ENCODE data around the gene TEX30. TPM values are rescaled to one million over a fixed set of nuclear protein-coding genes. Genes with fewer than 3 reads are reported as not detected.

TEX30 gene
- total and polyA plus RNA-seq, 2 donors (not counting 3 experiments of a cell fraction or from before 2014, with no cell fraction given), result 12.5 to 19.8 TPM

DNA sequence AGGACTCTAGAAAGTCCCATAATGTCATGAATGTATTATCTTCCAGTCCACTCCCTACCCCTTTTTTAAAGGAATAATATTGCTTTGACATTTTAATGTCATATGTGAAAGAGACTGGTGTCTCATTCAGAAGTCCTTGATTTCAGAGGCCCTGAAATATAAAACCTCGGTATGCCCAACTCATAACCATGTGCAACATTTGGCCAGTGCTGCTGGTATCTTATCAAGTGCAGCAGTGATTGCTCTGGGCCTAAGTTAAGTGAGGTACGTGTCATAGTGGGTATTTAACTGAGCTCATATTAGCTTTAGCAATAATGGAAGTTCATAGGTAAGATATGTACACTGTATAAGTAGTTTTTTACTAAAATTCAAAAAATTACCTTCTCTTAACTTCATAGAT lies 14.7 kb downstream of the TEX30 start:
- no peaks in the 10 kb centered on the region for H3K4me1 ChIP-seq (ENCODE audit: control insufficient read depth, extremely low read depth, insufficient read depth, low read length)
- H2AFZ ChIP-seq (ENCODE audit: low read depth, low read length), result no peak overlapping the region
- dilution Hi-C loops (cut with MboI; ENCODE audit: extremely low pct_ligation_motif_present, low sequenced_read_pairs) (no loop called here), intact Hi-C loops (cut with micrococcal nuclease) (no loop called here)
- no peak overlapping the region for H3K4me3 ChIP-seq (replicated peaks in 1 of 3; ENCODE audit: insufficient read depth in 1 of 3, low read depth in 1 of 3, low read length in 3 of 3)
- H3K9me1 ChIP-seq (replicated peaks; ENCODE audit: control insufficient read depth, extremely low read depth, insufficient read depth, low read length), result no peaks in the 10 kb centered on the region
- POLR2A ChIA-PET, result no interaction called here
- H3K9ac ChIP-seq (replicated peaks; ENCODE audit: extremely low read depth, insufficient read depth, low read length), result no peak overlapping the region
- no peak for TF ChIP-seq GATA2 (IDR thresholded peaks at IDR 0.05; ENCODE audit: insufficient read depth, insufficient read length, low read depth, low read length)
- no peak for TF ChIP-seq POLR2AphosphoS5 (IDR thresholded peaks at IDR 0.05; ENCODE audit: insufficient read depth, low read depth, low read length)
- TF ChIP-seq MYC (IDR thresholded peaks at IDR 0.05; ENCODE audit: low read depth, low read length), result no peak
- no peak for TF ChIP-seq MAX (IDR thresholded peaks at IDR 0.05; ENCODE audit: insufficient read depth, insufficient read length)
- TF ChIP-seq EZH2 (IDR thresholded peaks at IDR 0.05; ENCODE audit: borderline replicate concordance, low read depth, low read length, severe bottlenecking), result no peak
- no peak for TF ChIP-seq JUN (IDR thresholded peaks at IDR 0.05; ENCODE audit: borderline replicate concordance, insufficient read depth, insufficient read length, low read depth)
- TF ChIP-seq FOS (IDR thresholded peaks at IDR 0.05; ENCODE audit: borderline replicate concordance, insufficient read depth, low read length), result no peak
- DNase-seq (ENCODE audit: low read depth, low spot score), result no peak
- no peak for FAIRE-seq
- H3K27me3 ChIP-seq (ENCODE audit: control insufficient read depth in 2 of 2, insufficient read depth in 2 of 2, low read length in 2 of 2), result no peaks in the 10 kb centered on the region
- CTCF ChIA-PET, result interaction anchor here (1.3 to 2.4 kb wide), 3 partner anchors 10 to 34 kb away, joined by 3 to 7 read pairs (median 3); no protein-coding TSS in a partner anchor
- H3K9me3 ChIP-seq (replicated peaks; ENCODE audit: control insufficient read depth, insufficient read depth, low read length), result no peaks in the 10 kb centered on the region
- no peaks in the 10 kb centered on the region for H4K20me1 ChIP-seq (replicated peaks; ENCODE audit: control insufficient read depth, extremely low read depth, insufficient read depth, low read length)
- no TSS peak for BruUV-seq (replicated peaks)
- no peak overlapping the region for H3K27ac ChIP-seq (ENCODE audit: insufficient read depth, low read depth, low read length)
- no peaks in the 10 kb centered on the region for H3K79me2 ChIP-seq (ENCODE audit: control insufficient read depth, insufficient read depth, low read length)
- H3K36me3 ChIP-seq (ENCODE audit: control insufficient read depth in 2 of 2, extremely low read depth in 1 of 2, insufficient read depth in 2 of 2, low read length in 2 of 2), result no peaks in the 10 kb centered on the region
- H3K4me2 ChIP-seq (ENCODE audit: insufficient read depth, low read length), result no peak overlapping the region

GRCh38 chr13:102757006-102757405 lies 16.6 kb downstream of the TEX30 start:
- dilution Hi-C loops (cut with MboI; ENCODE audit: extremely low pct_ligation_motif_present, low sequenced_read_pairs) (no loop called here), intact Hi-C loops (cut with micrococcal nuclease) (no loop called here)
- no TSS peak for BruUV-seq (replicated peaks)
- no peaks in the 10 kb centered on the region for H3K9me3 ChIP-seq (replicated peaks; ENCODE audit: control insufficient read depth, insufficient read depth, low read length)
- H3K4me3 ChIP-seq (replicated peaks in 1 of 3; ENCODE audit: insufficient read depth in 1 of 3, low read depth in 1 of 3, low read length in 3 of 3), result no peak overlapping the region
- no peaks in the 10 kb centered on the region for H3K79me2 ChIP-seq (ENCODE audit: control insufficient read depth, insufficient read depth, low read length)
- no peak overlapping the region for H3K4me2 ChIP-seq (ENCODE audit: insufficient read depth, low read length)
- no peak for DNase-seq (ENCODE audit: low read depth, low spot score)
- no peaks in the 10 kb centered on the region for H3K4me1 ChIP-seq (ENCODE audit: control insufficient read depth, extremely low read depth, insufficient read depth, low read length)
- CTCF ChIA-PET, result interaction anchor here (1.1 to 2.4 kb wide), 2 partner anchors 9 to 32 kb away, joined by 5 to 7 read pairs; no protein-coding TSS in a partner anchor
- FAIRE-seq, result no peak
- no peak overlapping the region for H2AFZ ChIP-seq (ENCODE audit: low read depth, low read length)
- H4K20me1 ChIP-seq (replicated peaks; ENCODE audit: control insufficient read depth, extremely low read depth, insufficient read depth, low read length), result no peaks in the 10 kb centered on the region
- H3K9me1 ChIP-seq (replicated peaks; ENCODE audit: control insufficient read depth, extremely low read depth, insufficient read depth, low read length), result no peaks in the 10 kb centered on the region
- POLR2A ChIA-PET, result no interaction called here
- H3K36me3 ChIP-seq (ENCODE audit: control insufficient read depth in 2 of 2, extremely low read depth in 1 of 2, insufficient read depth in 2 of 2, low read length in 2 of 2), result no peaks in the 10 kb centered on the region
- H3K27ac ChIP-seq (ENCODE audit: insufficient read depth, low read depth, low read length), result no peak overlapping the region
- H3K27me3 ChIP-seq (ENCODE audit: control insufficient read depth in 2 of 2, insufficient read depth in 2 of 2, low read length in 2 of 2), result no peaks in the 10 kb centered on the region
- no peak overlapping the region for H3K9ac ChIP-seq (replicated peaks; ENCODE audit: extremely low read depth, insufficient read depth, low read length)
- no peak for TF ChIP-seq MYC (IDR thresholded peaks at IDR 0.05; ENCODE audit: low read depth, low read length)
- no peak for TF ChIP-seq CTCF (IDR thresholded peaks at IDR 0.05; ENCODE audit: extremely low read depth in 1 of 2, insufficient read depth in 1 of 2, low read depth in 1 of 2, low read length in 2 of 2)
- TF ChIP-seq GATA2 (IDR thresholded peaks at IDR 0.05; ENCODE audit: insufficient read depth, insufficient read length, low read depth, low read length), result no peak
- TF ChIP-seq FOS (IDR thresholded peaks at IDR 0.05; ENCODE audit: borderline replicate concordance, insufficient read depth, low read length), result no peak
- no peak for TF ChIP-seq EZH2 (IDR thresholded peaks at IDR 0.05; ENCODE audit: borderline replicate concordance, low read depth, low read length, severe bottlenecking)
- TF ChIP-seq JUN (IDR thresholded peaks at IDR 0.05; ENCODE audit: borderline replicate concordance, insufficient read depth, insufficient read length, low read depth), result no peak
- TF ChIP-seq MAX (IDR thresholded peaks at IDR 0.05; ENCODE audit: insufficient read depth, insufficient read length), result no peak
- TF ChIP-seq POLR2AphosphoS5 (IDR thresholded peaks at IDR 0.05; ENCODE audit: insufficient read depth, low read depth, low read length), result no peak
- TF ChIP-seq POLR2A (IDR thresholded peaks at IDR 0.05; ENCODE audit: low read depth, low read length), result no peak

Measured in endothelial cell of umbilical vein (primary cell).